Measurements from ENCODE around the gene KCNA10.
A peak's percentile ranks its signal among the peaks of the same experiment; 100 is the strongest.

Gene KCNA10

GRCh38 chr1:110472546-110472945 lies 46.4 kb downstream of the KCNA10 start:
- WGBS (ENCODE audit: extremely low coverage, insufficient coverage, insufficient read length): no CpG with 5 or more reads among the region's 10 CpGs
- H3K27ac ChIP-seq (ENCODE audit: low read depth, low read length): no peak overlapping the region

GRCh38 chr1:110471131-110471530 lies 47.8 kb downstream of the KCNA10 start:
- Histone ChIP-seq H4K12ac (ENCODE audit: low read depth, low read length) (no peak overlapping the region), H3K79me2 (ENCODE audit: control insufficient read depth, insufficient read depth, low read length, poor library complexity) (no peaks in the 10 kb centered on the region), H2AK5ac (ENCODE audit: low read length) (no peak overlapping the region), H3K27me3 (ENCODE audit: insufficient read depth, low read length) (no peaks in the 10 kb centered on the region), H2AFZ (ENCODE audit: insufficient read depth, low read length, poor library complexity) (no peak overlapping the region), H4K8ac (ENCODE audit: low read depth, low read length) (no peak overlapping the region), H2BK12ac (ENCODE audit: low read length) (no peak overlapping the region), H2BK120ac (ENCODE audit: insufficient read depth, low read length, poor library complexity) (no peak overlapping the region), H3K23ac (ENCODE audit: low read length) (no peak overlapping the region), H3K36me3 (ENCODE audit: control insufficient read depth in 1 of 2, insufficient read depth in 2 of 2, low read length in 2 of 2) (no peaks in the 10 kb centered on the region), H3K4ac (ENCODE audit: low read depth, low read length) (no peak overlapping the region), H2BK5ac (ENCODE audit: low read depth, low read length, poor library complexity) (no peak overlapping the region), H3K4me2 (ENCODE audit: low read length) (no peak overlapping the region), H3K27ac (ENCODE audit: low read depth, low read length) (no peak overlapping the region), H3K79me1 (ENCODE audit: low read length) (no peaks in the 10 kb centered on the region), H3K4me3 (ENCODE audit: low read depth, low read length) (no peak overlapping the region), H3K14ac (ENCODE audit: low read length) (no peak overlapping the region), H3K9me3 (ENCODE audit: insufficient read depth, low read depth, low read length) (no peaks in the 10 kb centered on the region), H4K91ac (ENCODE audit: low read depth, low read length) (no peak overlapping the region), H3K9ac (ENCODE audit: low read length) (peak overlapping the region; percentile 15), H3K4me1 (ENCODE audit: control insufficient read depth in 1 of 2, insufficient read depth in 2 of 2, low read length in 2 of 2) (peaks cover 0 to 3% of the 10 kb centered on the region in 2 experiments), H3K18ac (ENCODE audit: low read length) (no peak overlapping the region)
- DNase-seq: peak in 1 of 2 donors; percentile 12
- WGBS (ENCODE audit: extremely low coverage, insufficient coverage, insufficient read length): no CpG with 5 or more reads among the region's 3 CpGs

More at GRCh38 chr1:110472546-110472945, 46.4 kb downstream of the KCNA10 start:
- no peak overlapping the region for H2BK12ac ChIP-seq (ENCODE audit: low read length)
- H3K4me1 ChIP-seq (ENCODE audit: control insufficient read depth in 1 of 2, insufficient read depth in 2 of 2, low read length in 2 of 2): peaks cover 0 to 3% of the 10 kb centered on the region in 2 experiments
- no peak overlapping the region for H2BK120ac ChIP-seq (ENCODE audit: insufficient read depth, low read length, poor library complexity)
- H3K4me3 ChIP-seq (ENCODE audit: low read depth, low read length): no peak overlapping the region
- no peak overlapping the region for H3K18ac ChIP-seq (ENCODE audit: low read length)
- H3K14ac ChIP-seq (ENCODE audit: low read length): no peak overlapping the region
- H2BK5ac ChIP-seq (ENCODE audit: low read depth, low read length, poor library complexity): no peak overlapping the region
- no peaks in the 10 kb centered on the region for H3K79me2 ChIP-seq (ENCODE audit: control insufficient read depth, insufficient read depth, low read length, poor library complexity)
- no peak overlapping the region for H2AFZ ChIP-seq (ENCODE audit: insufficient read depth, low read length, poor library complexity)
- no peak overlapping the region for H4K8ac ChIP-seq (ENCODE audit: low read depth, low read length)
- no peak overlapping the region for H3K23ac ChIP-seq (ENCODE audit: low read length)
- DNase-seq: no peak
- H4K91ac ChIP-seq (ENCODE audit: low read depth, low read length): no peak overlapping the region
- no peak overlapping the region for H2AK5ac ChIP-seq (ENCODE audit: low read length)
- H3K4ac ChIP-seq (ENCODE audit: low read depth, low read length): no peak overlapping the region
- H3K79me1 ChIP-seq (ENCODE audit: low read length): no peaks in the 10 kb centered on the region
- no peak overlapping the region for H3K9ac ChIP-seq (ENCODE audit: low read length)
- no peak overlapping the region for H3K4me2 ChIP-seq (ENCODE audit: low read length)
- H3K27me3 ChIP-seq (ENCODE audit: insufficient read depth, low read length): no peaks in the 10 kb centered on the region
- H3K36me3 ChIP-seq (ENCODE audit: control insufficient read depth in 1 of 2, insufficient read depth in 2 of 2, low read length in 2 of 2): no peaks in the 10 kb centered on the region
- no peaks in the 10 kb centered on the region for H3K9me3 ChIP-seq (ENCODE audit: insufficient read depth, low read depth, low read length)
- no peak overlapping the region for H4K12ac ChIP-seq (ENCODE audit: low read depth, low read length)

Data from trophoblast cell (in vitro differentiated cells and primary cell).